A549 treated with CpdA at 1 μM for 4 hours (cell line): ENCODE data around the gene TFAP2A. TPM values are rescaled to one million over a fixed set of nuclear protein-coding genes. Genes with fewer than 3 reads are reported as not detected.

Source experiments
- total RNA-seq: library from RNA; stranded (reverse); fragments of 200-300 nt; extraction: Qiagen RNA extraction; gene quantifications from 5 replicates; pipeline ENCODE4 v1.2.3, GENCODE V29; 2022; ENCODE audit warnings: low read depth

Gene TFAP2A
- 16.6 to 20.6 TPM (median 18.3 TPM) in 5 replicates for total RNA-seq

DNA sequence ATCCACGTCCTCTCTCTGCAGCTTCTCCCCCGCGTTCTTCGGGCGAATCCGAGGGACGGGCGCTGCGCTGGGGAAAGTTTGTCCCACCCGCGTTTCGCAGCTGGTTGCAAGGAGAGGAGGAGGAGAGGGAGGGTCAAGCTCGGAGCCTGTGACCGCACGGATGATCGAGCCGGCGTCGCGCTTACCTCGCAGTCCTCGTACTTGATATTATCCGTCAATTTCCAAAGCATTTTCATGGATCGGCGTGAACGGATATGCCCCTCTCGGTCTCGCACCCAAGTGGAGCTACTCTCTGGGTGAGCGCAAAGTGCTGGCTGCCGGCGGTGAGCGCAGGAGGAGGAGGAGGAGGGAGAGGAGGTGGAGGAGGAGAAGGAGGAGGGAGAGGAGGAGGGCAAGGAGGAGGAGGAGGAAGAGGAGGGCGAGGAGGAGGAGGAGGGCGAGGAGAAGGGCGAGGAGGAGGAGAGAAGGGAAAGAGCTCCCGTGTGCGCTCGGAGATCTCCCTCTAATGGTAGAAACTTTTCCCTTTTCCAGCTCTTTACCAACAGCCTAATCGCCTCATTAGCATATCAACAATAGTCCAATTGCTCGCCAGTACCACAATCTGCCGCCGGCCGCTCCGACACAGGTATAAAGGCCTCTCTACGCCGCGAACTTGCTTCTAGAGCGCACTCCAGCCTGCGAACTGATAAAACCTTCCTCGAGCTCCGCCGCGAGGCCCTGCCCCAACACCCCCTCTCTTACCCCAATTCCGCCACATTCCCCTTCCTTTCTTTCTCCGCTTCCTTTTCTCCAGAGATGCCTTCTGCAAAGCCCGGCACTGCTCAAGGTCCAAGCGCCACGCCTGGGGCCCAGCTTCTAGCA, at the start of gene TFAP2A:
Gene TFAP2A, minus strand, starts transcription at position 319 of the 861 bp plus-strand sequence. Its CDS starts 83 bp downstream, at position 236.

Other genes starting within 250 kb of the TFAP2A start
- 6.4 to 11.2 TPM (median 7.1 TPM) in 5 replicates for gene GCNT2, start 106.3 kb upstream of the TFAP2A start, total RNA-seq